HG03354 (cell line): ENCODE results near the gene TRAF4.

ENCODE experiments used
- ATAC-seq: cut with Tn5 transposase; IDR thresholded peaks from one replicate; pipeline ENCODE4 v1.9.1; 2021; ENCODE audit warnings: mild to moderate bottlenecking; ENCODE audit not compliant: unreplicated experiment, poor library complexity, severe bottlenecking

TRAF4 gene, protein sequence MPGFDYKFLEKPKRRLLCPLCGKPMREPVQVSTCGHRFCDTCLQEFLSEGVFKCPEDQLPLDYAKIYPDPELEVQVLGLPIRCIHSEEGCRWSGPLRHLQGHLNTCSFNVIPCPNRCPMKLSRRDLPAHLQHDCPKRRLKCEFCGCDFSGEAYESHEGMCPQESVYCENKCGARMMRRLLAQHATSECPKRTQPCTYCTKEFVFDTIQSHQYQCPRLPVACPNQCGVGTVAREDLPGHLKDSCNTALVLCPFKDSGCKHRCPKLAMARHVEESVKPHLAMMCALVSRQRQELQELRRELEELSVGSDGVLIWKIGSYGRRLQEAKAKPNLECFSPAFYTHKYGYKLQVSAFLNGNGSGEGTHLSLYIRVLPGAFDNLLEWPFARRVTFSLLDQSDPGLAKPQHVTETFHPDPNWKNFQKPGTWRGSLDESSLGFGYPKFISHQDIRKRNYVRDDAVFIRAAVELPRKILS

DNA sequence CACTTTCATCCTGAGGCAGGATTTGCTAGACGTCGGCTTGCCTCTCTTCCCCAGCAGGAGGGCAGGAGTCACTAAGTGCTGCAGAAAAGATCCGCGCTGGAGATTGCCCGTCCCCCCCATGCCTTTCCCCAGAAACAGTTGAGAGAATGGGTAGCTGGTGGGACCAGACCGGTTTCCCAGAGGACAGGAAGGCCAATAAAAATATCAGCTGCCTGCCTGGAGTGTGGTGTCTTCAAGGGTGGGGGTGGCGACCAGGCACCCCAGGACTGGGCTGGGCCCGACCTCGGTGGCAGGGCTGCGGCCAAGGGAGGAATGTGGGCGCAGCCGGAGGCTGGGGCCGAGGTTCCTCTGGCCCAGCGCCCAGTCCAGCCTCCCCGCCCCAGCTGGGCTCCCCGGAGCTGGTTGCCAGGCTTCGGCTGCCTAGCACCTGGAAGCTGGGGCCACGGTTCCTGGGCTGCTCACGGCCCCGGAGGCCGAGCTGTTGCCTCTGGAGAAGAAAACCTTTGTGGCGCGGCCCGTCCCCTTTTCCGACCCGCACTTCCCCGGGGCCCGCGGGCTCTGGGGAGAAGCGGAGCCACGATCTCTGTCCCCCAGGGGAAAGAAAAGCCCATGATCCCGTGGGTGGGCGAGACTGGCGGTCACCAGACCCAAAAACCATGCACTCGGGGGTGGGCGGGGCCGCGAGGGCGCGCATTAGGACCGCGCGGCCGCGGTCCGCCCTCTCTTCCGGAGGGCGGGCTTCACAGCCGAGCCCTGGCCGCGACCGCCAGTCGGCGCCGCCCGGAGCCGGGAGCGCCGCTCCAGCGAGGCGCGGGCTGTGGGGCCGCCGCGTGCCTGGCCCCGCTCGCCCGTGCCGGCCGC, at the start of gene TRAF4:
Gene TRAF4 (plus strand): TSS at position 769 of the 861 bp plus-strand sequence. CDS start 102 bp downstream, outside the sequence.
- peak; percentile 64 for ATAC-seq

DNA sequence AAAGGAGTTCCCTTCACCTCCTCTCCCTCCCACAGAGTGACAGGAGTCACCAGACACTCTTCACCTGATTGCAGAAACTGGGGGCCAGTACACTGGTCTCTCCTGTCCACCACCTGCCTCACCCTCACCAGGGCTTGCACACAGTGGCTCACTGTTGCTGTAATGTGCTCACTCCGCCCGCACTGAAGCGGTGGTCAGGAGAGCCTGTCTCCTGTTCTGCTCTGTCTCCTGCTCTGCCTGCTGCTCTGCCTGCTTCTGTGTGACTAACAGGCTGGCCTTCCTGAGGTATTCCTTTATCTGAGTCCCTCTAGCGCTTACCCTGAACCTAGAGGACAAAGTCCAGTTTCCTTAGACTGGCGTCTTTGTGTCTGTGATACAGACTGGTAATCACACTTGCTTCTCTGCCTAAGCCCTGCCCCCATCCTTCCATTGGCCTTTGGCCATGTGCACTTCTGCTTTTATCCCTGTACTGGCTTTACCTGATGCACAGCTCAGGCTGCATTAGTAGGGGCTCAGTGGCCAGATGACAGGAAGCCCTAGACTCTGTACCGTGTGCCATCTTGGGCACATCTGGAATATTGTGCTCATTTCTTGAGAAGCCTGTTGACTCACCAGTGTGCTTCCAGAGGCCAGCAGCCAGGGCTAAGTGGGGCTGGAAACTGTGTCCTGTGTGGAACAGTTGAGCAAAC, 45.4 kb upstream of the TRAF4 start:
- ATAC-seq: no peak

GRCh38 chr17:28700278-28700677, 43.5 kb upstream of the TRAF4 start:
- ATAC-seq: no peak

GRCh38 chr17:28700830-28701492, 42.9 kb upstream of the TRAF4 start:
- no peak for ATAC-seq

- no peak for ATAC-seq
These were observed 41.6 kb upstream of the TRAF4 start for GRCh38 chr17:28702026-28702751.

GRCh38 chr17:28702752-28703150, 41.1 kb upstream of the TRAF4 start:
- no peak for ATAC-seq

DNA sequence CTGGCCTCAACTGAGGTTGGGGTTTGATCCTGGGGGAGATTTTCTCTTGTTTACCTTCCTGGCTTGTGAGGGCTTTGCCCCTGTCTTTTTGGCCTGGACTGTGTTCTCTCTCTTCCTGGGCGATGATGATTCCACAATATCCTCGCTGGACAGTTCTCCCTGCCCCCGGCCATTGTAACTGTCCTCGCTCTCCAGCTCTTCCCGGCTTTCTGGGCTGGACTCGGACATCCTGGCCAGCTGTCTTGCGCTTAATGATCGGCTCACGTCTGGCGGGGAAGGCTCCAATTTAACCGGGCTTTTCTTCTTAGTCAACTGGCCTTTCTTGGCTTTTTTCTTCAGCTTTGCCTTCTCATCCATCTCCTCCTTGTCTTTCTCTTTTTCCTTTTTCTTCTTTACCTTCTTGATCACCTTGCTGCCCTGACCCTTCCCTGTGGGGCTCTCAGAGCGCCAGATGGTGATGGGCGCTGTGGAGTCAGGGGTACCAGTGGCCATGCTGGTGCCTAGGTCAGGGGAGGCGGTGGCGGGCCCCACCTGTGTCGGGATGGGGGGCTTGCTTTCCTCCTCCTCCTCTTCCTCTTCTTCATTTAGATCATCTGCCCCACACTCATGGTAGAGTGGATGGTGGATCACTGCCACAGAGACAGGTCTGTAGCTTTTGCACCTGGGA, 40.1 kb upstream of the TRAF4 start:
- no peak for ATAC-seq

DNA sequence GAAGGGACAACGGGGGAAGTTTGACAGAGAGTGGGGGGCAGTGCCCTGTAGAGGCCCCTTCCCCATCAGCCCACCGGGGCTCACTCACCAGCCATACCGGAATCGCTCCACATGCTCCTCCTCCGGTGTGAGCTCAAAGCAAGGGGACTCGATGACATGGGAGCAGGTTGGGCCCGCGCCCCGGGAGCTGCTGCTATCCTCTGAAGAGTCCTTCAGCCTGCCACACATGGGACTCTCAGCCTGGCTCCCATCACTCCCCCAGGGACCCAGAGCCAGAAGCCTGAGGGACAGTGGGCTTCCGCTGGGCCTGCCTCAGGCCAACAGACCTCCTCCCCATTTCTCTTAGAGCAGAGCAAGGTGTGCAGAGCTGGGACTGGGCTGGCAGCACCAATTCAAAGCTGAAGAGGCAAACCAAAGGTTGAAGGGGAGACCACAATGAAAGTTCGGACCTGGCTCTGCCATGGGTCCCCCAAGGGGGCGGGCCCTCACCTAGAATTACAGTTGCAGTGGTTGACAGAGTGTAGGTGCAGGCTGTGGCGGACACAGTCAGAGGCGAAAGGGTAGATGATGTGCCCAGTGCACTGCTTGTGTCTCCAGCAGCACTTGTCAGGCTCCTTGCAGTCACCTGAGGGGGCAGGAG, 39.5 kb upstream of the TRAF4 start:
- ATAC-seq: no peak

- no peak for ATAC-seq
These were observed 38.6 kb upstream of the TRAF4 start for GRCh38 chr17:28705074-28705659.

- ATAC-seq: no peak
These were observed 38.0 kb upstream of the TRAF4 start for GRCh38 chr17:28705728-28706334.

GRCh38 chr17:28706471-28707338, 37.1 kb upstream of the TRAF4 start:
- no peak for ATAC-seq

- ATAC-seq: no peak
These were observed 36.5 kb upstream of the TRAF4 start for GRCh38 chr17:28707339-28707720.

DNA sequence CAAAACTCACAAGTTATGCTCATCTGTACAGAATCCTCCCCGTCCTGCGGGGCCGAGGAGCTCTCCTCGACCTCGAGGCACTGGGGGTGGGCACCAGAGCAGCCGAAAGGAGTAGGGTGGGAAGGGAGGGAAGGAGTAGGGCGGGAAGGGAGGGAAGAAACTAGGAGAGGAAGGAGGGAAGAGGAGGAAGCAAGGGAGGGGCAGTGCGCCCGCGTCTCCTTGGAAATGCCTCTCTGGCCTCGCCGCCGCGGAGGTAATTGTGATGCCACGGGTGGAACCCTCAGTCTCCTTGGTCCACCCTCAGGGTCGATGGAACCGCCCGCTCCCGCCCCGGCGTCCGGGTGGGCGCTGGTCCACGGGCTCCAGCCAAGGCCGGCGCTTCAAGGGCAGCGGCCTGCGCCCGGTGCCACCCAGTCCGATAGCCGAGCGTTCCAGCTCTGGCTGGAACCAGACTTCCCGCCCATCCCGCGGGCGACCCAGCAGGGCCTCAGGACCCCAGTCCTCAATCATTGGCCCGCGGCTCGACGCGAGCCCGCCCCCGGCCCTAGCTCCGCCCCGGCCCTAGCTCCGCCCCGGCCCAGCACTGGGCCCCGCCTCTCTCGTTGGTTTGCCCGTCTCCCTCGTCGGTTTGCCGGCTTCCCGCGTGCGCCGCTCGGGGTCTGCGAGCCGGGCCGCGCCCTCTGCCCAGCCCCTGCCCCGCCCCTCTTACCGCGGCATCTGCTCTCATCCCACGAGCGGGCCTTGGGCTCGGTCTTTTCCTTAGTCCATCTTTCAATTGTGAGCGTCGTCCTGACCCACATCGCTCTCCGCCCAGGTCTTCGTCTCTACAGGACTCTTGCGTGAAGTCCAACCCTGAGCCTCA, 32.7 kb upstream of the TRAF4 start:
- peak; percentile 84 for ATAC-seq

- peak; percentile 29 for ATAC-seq
These were observed 32.1 kb upstream of the TRAF4 start, which contains the start of gene PROCA1 for GRCh38 chr17:28711723-28712031. Gene PROCA1 (minus strand): TSS chr17:28711888. CDS start chr17:28711660, 228 bp downstream.

- no peak for ATAC-seq
These were observed 31.6 kb upstream of the TRAF4 start for GRCh38 chr17:28712032-28712704.
